ENCODE data around the gene SMIM44. TPM values are rescaled to one million over a fixed set of nuclear protein-coding genes. Genes with fewer than 3 reads are reported as not detected.

SMIM44 gene
- polyA plus RNA-seq, 1 donor (not counting 4 experiments of a cell fraction or from before 2014, with no cell fraction given), result not detected

DNA sequence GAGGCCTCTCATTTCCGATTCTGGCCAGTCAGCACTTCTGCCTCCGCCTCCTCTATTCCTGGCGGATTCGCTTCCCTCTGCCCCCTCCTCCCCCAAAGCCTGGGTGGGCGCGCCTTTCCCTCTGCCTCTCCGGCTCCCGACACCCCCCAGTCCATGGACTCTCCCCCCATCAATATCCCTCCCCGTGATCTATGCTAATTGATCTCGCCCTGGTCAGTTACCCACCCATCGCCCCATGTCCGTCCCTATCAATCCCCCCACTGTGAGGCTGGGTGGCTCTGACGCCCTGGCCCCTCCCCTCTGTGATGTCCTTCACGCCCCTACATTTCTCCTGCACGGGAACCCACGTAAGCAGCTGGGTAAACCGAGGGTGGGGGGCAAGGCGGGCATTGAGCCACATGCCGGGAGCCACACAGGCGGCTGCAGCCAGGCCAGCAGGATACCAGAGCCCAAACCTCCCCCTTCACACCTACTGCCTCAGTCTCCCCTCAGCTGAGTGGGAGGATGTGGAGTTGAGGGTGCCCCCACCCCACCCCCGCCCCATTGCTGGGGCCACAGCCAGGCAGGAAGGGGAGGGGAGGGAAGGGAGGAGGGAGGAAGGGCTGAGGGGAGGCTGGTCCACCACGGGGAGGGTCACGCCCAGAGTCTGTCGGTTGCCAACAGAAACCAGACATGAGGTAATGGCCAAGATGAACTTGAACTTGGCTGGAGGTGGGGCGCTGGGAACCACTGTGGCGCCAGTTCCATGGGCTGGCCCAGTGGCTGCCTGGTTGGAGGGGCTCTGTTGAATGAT is 24.0 kb downstream of the SMIM44 start:
- Histone ChIP-seq H3K36me3 (ENCODE audit: control insufficient read depth in 2 of 2, extremely low read depth in 1 of 2, insufficient read depth in 2 of 2, low read length in 2 of 2) (peaks cover 14 to 16% of the 10 kb centered on the region in 2 experiments), H3K9me3 (ENCODE audit: control insufficient read depth, low read depth, low read length) (no peaks in the 10 kb centered on the region), H3K4me1 (ENCODE audit: control insufficient read depth, extremely low read depth, insufficient read depth, low read length) (no peaks in the 10 kb centered on the region), H3K9me1 (ENCODE audit: control insufficient read depth, extremely low read depth, insufficient read depth, low read length) (no peaks in the 10 kb centered on the region), H3K27ac (ENCODE audit: control insufficient read depth, insufficient read depth, low read length) (no peak overlapping the region), H3K4me3 (ENCODE audit: control insufficient read depth in 2 of 3, extremely low read depth in 1 of 3, insufficient read depth in 2 of 3, low read depth in 1 of 3, low read length in 3 of 3) (no peak overlapping the region), H3K4me2 (ENCODE audit: control insufficient read depth, extremely low read depth, insufficient read depth, low read depth, low read length) (no peak overlapping the region), H2AFZ (ENCODE audit: control insufficient read depth, low read length) (no peak overlapping the region), H3K79me2 (ENCODE audit: control insufficient read depth, insufficient read depth, low read length) (no peaks in the 10 kb centered on the region), H3K9ac (ENCODE audit: control insufficient read depth, extremely low read depth, insufficient read depth, low read length) (no peak overlapping the region), H4K20me1 (ENCODE audit: control insufficient read depth, extremely low read depth, insufficient read depth, low read length) (no peaks in the 10 kb centered on the region), H3K27me3 (ENCODE audit: control insufficient read depth, extremely low read depth, insufficient read depth, low read length) (no peaks in the 10 kb centered on the region)
- FAIRE-seq (no peak), DNase-seq (ENCODE audit: low read depth, low spot score) (no peak)
- TF ChIP-seq EZH2 (IDR thresholded peaks at IDR 0.05; ENCODE audit: low read length), result no peak
- TF ChIP-seq, protein P1, sequence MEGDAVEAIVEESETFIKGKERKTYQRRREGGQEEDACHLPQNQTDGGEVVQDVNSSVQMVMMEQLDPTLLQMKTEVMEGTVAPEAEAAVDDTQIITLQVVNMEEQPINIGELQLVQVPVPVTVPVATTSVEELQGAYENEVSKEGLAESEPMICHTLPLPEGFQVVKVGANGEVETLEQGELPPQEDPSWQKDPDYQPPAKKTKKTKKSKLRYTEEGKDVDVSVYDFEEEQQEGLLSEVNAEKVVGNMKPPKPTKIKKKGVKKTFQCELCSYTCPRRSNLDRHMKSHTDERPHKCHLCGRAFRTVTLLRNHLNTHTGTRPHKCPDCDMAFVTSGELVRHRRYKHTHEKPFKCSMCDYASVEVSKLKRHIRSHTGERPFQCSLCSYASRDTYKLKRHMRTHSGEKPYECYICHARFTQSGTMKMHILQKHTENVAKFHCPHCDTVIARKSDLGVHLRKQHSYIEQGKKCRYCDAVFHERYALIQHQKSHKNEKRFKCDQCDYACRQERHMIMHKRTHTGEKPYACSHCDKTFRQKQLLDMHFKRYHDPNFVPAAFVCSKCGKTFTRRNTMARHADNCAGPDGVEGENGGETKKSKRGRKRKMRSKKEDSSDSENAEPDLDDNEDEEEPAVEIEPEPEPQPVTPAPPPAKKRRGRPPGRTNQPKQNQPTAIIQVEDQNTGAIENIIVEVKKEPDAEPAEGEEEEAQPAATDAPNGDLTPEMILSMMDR (optimal IDR thresholded peaks at IDR 0.05 in 1 of 3, IDR thresholded peaks at IDR 0.05 in 1 of 3, conservative IDR thresholded peaks at IDR 0.05 in 1 of 3; ENCODE audit: extremely low read depth in 1 of 3, insufficient read depth in 2 of 3, low read length in 3 of 3), result no peak
- dilution Hi-C loops (cut with MboI; ENCODE audit: extremely low pct_ligation_motif_present, low sequenced_read_pairs), result no loop called here

DNA sequence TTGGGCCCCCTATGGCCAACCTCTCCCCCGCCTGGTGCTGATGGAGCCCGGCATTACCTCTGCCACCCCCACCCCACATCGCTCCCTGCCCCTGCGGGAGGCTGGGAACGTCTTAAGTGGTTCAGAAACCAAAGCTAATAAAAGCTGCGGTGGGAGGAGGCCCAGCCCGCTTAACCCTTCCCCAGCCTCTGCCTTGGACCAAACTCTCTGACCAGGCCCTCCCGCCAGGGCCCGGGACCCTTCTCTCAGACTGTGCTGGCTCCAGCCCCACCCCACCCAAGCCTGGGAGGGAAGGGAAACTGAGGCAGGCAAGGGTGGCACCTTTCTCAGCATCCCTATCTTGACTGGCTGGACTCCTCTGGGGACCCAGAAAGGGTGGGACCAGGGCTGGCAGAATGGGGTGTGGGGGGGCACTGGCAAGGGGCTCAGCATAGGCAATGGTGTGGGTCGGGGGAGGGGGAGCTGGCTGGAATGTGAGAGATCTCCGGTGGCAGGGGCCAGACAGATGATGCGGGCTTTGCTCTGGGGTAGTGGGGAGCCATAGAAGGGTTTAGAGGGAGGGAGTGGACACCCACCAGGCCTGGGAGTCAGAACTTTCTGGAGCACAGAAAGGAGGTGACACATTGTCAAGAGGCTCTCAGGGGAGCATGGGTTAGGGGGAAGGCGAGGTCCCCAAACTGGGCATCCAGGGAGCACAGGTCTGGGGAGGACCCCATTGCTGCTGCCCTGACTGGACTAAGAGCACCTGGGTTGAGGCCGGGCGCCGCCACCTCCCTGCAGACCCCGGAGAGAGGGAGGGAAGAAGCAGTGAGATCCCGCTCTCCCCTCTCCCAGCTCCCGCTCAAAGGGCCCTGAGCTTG is 24.8 kb downstream of the SMIM44 start:
- DNase-seq (ENCODE audit: low read depth, low spot score) (no peak), FAIRE-seq (no peak)
- no peaks in the 10 kb centered on the region for H3K9me3 ChIP-seq (ENCODE audit: control insufficient read depth, low read depth, low read length)
- H3K27me3 ChIP-seq (ENCODE audit: control insufficient read depth, extremely low read depth, insufficient read depth, low read length), result no peaks in the 10 kb centered on the region
- no peak overlapping the region for H3K4me2 ChIP-seq (ENCODE audit: control insufficient read depth, extremely low read depth, insufficient read depth, low read depth, low read length)
- no peaks in the 10 kb centered on the region for H3K79me2 ChIP-seq (ENCODE audit: control insufficient read depth, insufficient read depth, low read length)
- H3K27ac ChIP-seq (ENCODE audit: control insufficient read depth, insufficient read depth, low read length), result no peak overlapping the region
- no peak for TF ChIP-seq EZH2 (IDR thresholded peaks at IDR 0.05; ENCODE audit: low read length)
- TF ChIP-seq, protein P1 (optimal IDR thresholded peaks at IDR 0.05 in 1 of 3, IDR thresholded peaks at IDR 0.05 in 1 of 3, conservative IDR thresholded peaks at IDR 0.05 in 1 of 3; ENCODE audit: extremely low read depth in 1 of 3, insufficient read depth in 2 of 3, low read length in 3 of 3), result no peak
- H3K4me1 ChIP-seq (ENCODE audit: control insufficient read depth, extremely low read depth, insufficient read depth, low read length), result no peaks in the 10 kb centered on the region
- dilution Hi-C loops (cut with MboI; ENCODE audit: extremely low pct_ligation_motif_present, low sequenced_read_pairs), result no loop called here
- no peak overlapping the region for H3K9ac ChIP-seq (ENCODE audit: control insufficient read depth, extremely low read depth, insufficient read depth, low read length)
- no peak overlapping the region for H2AFZ ChIP-seq (ENCODE audit: control insufficient read depth, low read length)
- no peaks in the 10 kb centered on the region for H4K20me1 ChIP-seq (ENCODE audit: control insufficient read depth, extremely low read depth, insufficient read depth, low read length)
- no peaks in the 10 kb centered on the region for H3K9me1 ChIP-seq (ENCODE audit: control insufficient read depth, extremely low read depth, insufficient read depth, low read length)
- peaks cover 17 to 23% of the 10 kb centered on the region in 2 experiments for H3K36me3 ChIP-seq (ENCODE audit: control insufficient read depth in 2 of 2, extremely low read depth in 1 of 2, insufficient read depth in 2 of 2, low read length in 2 of 2)
- H3K4me3 ChIP-seq (ENCODE audit: control insufficient read depth in 2 of 3, extremely low read depth in 1 of 3, insufficient read depth in 2 of 3, low read depth in 1 of 3, low read length in 3 of 3), result no peak overlapping the region
